H1 (cell line): ENCODE measurements around the gene TBKBP1. TPM values are rescaled to one million over a fixed set of nuclear protein-coding genes. Genes with fewer than 3 reads are reported as not detected.

Experiments
- CTCF ChIA-PET: fragments of 300-600 bp; sonication (Branson Sonifier 250); formaldehyde crosslinking; loops from one replicate; lab custom pipeline; 2021; ENCODE audit not compliant: partially characterized antibody; lab: Charles Lee
- POLR2A ChIA-PET: fragments of 300-600 bp; sonication (Branson Sonifier 250); formaldehyde crosslinking; loops from one replicate; lab custom pipeline; 2021; ENCODE audit warnings: inconsistent platforms; ENCODE audit not compliant: partially characterized antibody; lab: Charles Lee
- DNase-seq, 2 experiments: peaks; one replicate each; pipeline versions ENCODE4 v3.0.0 to v3.0.0-alpha.2; 2010 to 2022; ENCODE audit warnings: low spot score in 2 of 2, low read depth in 1 of 2, mixed read lengths in 1 of 2
- FAIRE-seq: peaks from 2 replicates; lab custom pipeline; 2011; peaks lifted over from hg19 to GRCh38; lab: Jason Lieb, UNC
- H2AFZ ChIP-seq: 2 replicates; pipeline ENCODE4 v1.8.1; 2012; ENCODE audit warnings: low read length, inconsistent platforms
- H2AK5ac ChIP-seq: 2 replicates; pipeline ENCODE4 v1.6.1; 2013; ENCODE audit warnings: low read depth, low read length
- H2BK120ac ChIP-seq: replicated peaks from 2 replicates; pipeline ENCODE3; 2013; ENCODE audit warnings: low read depth, low read length, inconsistent platforms
- H2BK12ac ChIP-seq: 2 replicates; pipeline ENCODE4 v1.6.1; 2013; ENCODE audit warnings: low read depth, low read length
- H2BK15ac ChIP-seq: 2 replicates; pipeline ENCODE4 v1.6.1; 2013; ENCODE audit warnings: low read length
- H2BK20ac ChIP-seq: 2 replicates; pipeline ENCODE4 v1.6.1; 2013; ENCODE audit warnings: low read length
- H2BK5ac ChIP-seq: 2 replicates; pipeline ENCODE4 v1.6.1; 2013; ENCODE audit warnings: low read depth, low read length
- H3K14ac ChIP-seq: 2 replicates; pipeline ENCODE4 v1.6.1; 2013; ENCODE audit warnings: inconsistent platforms; ENCODE audit not compliant: insufficient read length
- H3K18ac ChIP-seq: 2 replicates; pipeline ENCODE4 v1.6.1; 2013; ENCODE audit warnings: low read length; ENCODE audit errors: extremely low read depth
- H3K23ac ChIP-seq: 2 replicates; pipeline ENCODE4 v1.6.1; 2013; ENCODE audit warnings: inconsistent platforms; ENCODE audit not compliant: insufficient read length
- H3K23me2 ChIP-seq: 2 replicates; pipeline ENCODE4 v1.6.1; 2013; ENCODE audit warnings: low read depth, low read length
- H3K27ac ChIP-seq: 2 replicates; pipeline ENCODE4 v1.6.1; 2011; ENCODE audit warnings: low read depth, low read length, inconsistent platforms
- H3K27me3 ChIP-seq, 4 experiments: replicated peaks in 1 of 4; 1 replicate in 1 of 4; 2 replicates in 3 of 4; pipeline versions ENCODE4 v1.6.1 to v1.8.1; 2011 to 2013; ENCODE audit warnings: low read length in 3 of 4, mild to moderate bottlenecking in 3 of 4, inconsistent platforms in 2 of 4, mixed read lengths in 2 of 4, moderate library complexity in 1 of 4; ENCODE audit not compliant: control insufficient read depth in 3 of 4, insufficient read depth in 3 of 4; ENCODE audit errors: extremely low read depth in 1 of 4
- H3K36me3 ChIP-seq, 4 experiments: 2 replicates each; pipeline versions ENCODE4 v1.6.1 to v1.8.1; 2011 to 2013; ENCODE audit warnings: mild to moderate bottlenecking in 4 of 4, low read length in 3 of 4, moderate library complexity in 2 of 4, control low read depth in 1 of 4, inconsistent platforms in 1 of 4; ENCODE audit not compliant: insufficient read depth in 4 of 4, control insufficient read depth in 2 of 4
- H3K4ac ChIP-seq: replicated peaks from 2 replicates; pipeline ENCODE3; 2013; ENCODE audit warnings: low read length, low read depth, mixed read lengths, inconsistent platforms; ENCODE audit not compliant: insufficient read length
- H3K4me1 ChIP-seq, 4 experiments: replicated peaks in 1 of 4; 1 replicate in 1 of 4; 2 replicates in 3 of 4; pipeline versions ENCODE4 v1.6.1 to v1.8.1; 2011 to 2013; ENCODE audit warnings: low read length in 3 of 4, inconsistent platforms in 2 of 4, mixed read lengths in 1 of 4; ENCODE audit not compliant: insufficient read depth in 4 of 4, control insufficient read depth in 3 of 4
- H3K4me2 ChIP-seq, 2 experiments: 2 replicates each; pipeline versions ENCODE4 v1.6.1 to v1.8.1; 2011 to 2013; ENCODE audit warnings: low read depth in 2 of 2, low read length in 2 of 2, control low read depth in 1 of 2, inconsistent platforms in 1 of 2, mild to moderate bottlenecking in 1 of 2; ENCODE audit not compliant: insufficient read depth in 1 of 2
- H3K4me3 ChIP-seq, 4 experiments: fragments of 200-600, 300-600 bp in 1 of 4; sonication (generic), shearing (Covaris generic), sonication (Bioruptor Twin) in 1 of 4; 2 replicates each; pipeline versions ENCODE4 v1.5.1 to v1.8.1; 2011 to 2016; ENCODE audit warnings: low read length in 4 of 4, low read depth in 3 of 4, control low read depth in 2 of 4, inconsistent platforms in 2 of 4, mild to moderate bottlenecking in 2 of 4, mixed read lengths in 1 of 4, moderate library complexity in 1 of 4; ENCODE audit not compliant: insufficient read depth in 2 of 4; ENCODE audit errors: extremely low read depth in 1 of 4
- H3K56ac ChIP-seq: replicated peaks from 2 replicates; pipeline ENCODE3; 2013; ENCODE audit warnings: low read depth, mild to moderate bottlenecking, mixed read lengths, low read length, inconsistent platforms; ENCODE audit not compliant: insufficient read length
- H3K79me1 ChIP-seq: 2 replicates; pipeline ENCODE4 v1.6.1; 2013; ENCODE audit warnings: low read depth, low read length, control low read depth
- H3K79me2 ChIP-seq, 2 experiments: 2 replicates each; pipeline versions ENCODE4 v1.6.1 to v1.8.1; 2012 to 2013; ENCODE audit warnings: low read length in 2 of 2, mild to moderate bottlenecking in 2 of 2, inconsistent platforms in 1 of 2; ENCODE audit not compliant: insufficient read depth in 2 of 2, control insufficient read depth in 1 of 2
- H3K9ac ChIP-seq, 4 experiments: replicated peaks in 1 of 4; 1 replicate in 1 of 4; 2 replicates in 3 of 4; pipeline versions ENCODE4 v1.6.1 to v1.8.1; 2011 to 2013; ENCODE audit warnings: low read depth in 3 of 4, low read length in 3 of 4, control low read depth in 2 of 4, mild to moderate bottlenecking in 2 of 4, moderate library complexity in 2 of 4, inconsistent platforms in 1 of 4; ENCODE audit errors: extremely low read depth in 1 of 4
- H3K9me3 ChIP-seq, 2 experiments: 2 replicates each; pipeline versions ENCODE4 v1.6.1 to v1.8.1; 2012 to 2013; ENCODE audit warnings: mild to moderate bottlenecking in 2 of 2, moderate library complexity in 2 of 2, control low read depth in 1 of 2, inconsistent platforms in 1 of 2, low read depth in 1 of 2, low read length in 1 of 2, mixed read lengths in 1 of 2; ENCODE audit not compliant: insufficient read depth in 2 of 2
- H4K20me1 ChIP-seq, 2 experiments: replicated peaks in 1 of 2; 2 replicates each; pipeline versions ENCODE3 to v1.8.1; 2011 to 2013; ENCODE audit warnings: inconsistent platforms in 2 of 2, low read length in 2 of 2, mild to moderate bottlenecking in 1 of 2; ENCODE audit not compliant: insufficient read depth in 2 of 2, control insufficient read depth in 1 of 2
- H4K5ac ChIP-seq: 2 replicates; pipeline ENCODE4 v1.6.1; 2013; ENCODE audit warnings: low read length, low read depth, mixed read lengths, inconsistent platforms; ENCODE audit not compliant: insufficient read length
- H4K8ac ChIP-seq: 2 replicates; pipeline ENCODE4 v1.8.0; 2013; ENCODE audit warnings: mild to moderate bottlenecking, moderate library complexity, low read length, inconsistent platforms; ENCODE audit not compliant: insufficient read depth; ENCODE audit errors: extremely low read depth
- H4K91ac ChIP-seq: replicated peaks from 2 replicates; pipeline ENCODE3; 2013; ENCODE audit warnings: low read length, mixed read lengths, inconsistent platforms; ENCODE audit not compliant: insufficient read length
- EGR1 ChIP-seq: IDR thresholded peaks from 2 replicates; pipeline ENCODE4 v1.6.1; 2011; ENCODE audit warnings: low read depth, low read length, borderline replicate concordance
- TAF1 ChIP-seq: IDR thresholded peaks from 2 replicates; pipeline ENCODE4 v1.6.1; 2011; ENCODE audit warnings: mild to moderate bottlenecking, low read depth, low read length
- TEAD4 ChIP-seq: IDR thresholded peaks from 2 replicates; pipeline ENCODE4 v1.6.1; 2012; ENCODE audit warnings: low read depth, low read length, inconsistent platforms, mixed read lengths
- ZNF274 ChIP-seq: IDR thresholded peaks from 2 replicates; pipeline ENCODE4 v1.7.0; 2012; ENCODE audit warnings: low read length, borderline replicate concordance; ENCODE audit errors: extremely low read depth
- WGBS, 2 experiments: shearing (Covaris generic) in 1 of 2; methylation state at CpG; one replicate each; pipeline versions ENCODE4 v1.1.6 to v1.1.7; 2013 to 2015; ENCODE audit warnings: low lambda C conversion rate in 2 of 2, mixed read lengths in 2 of 2, inconsistent platforms in 1 of 2, low coverage in 1 of 2, missing lambda C conversion rate in 1 of 2; ENCODE audit not compliant: insufficient replicate concordance in 2 of 2, insufficient coverage in 1 of 2, insufficient read length in 1 of 2; ENCODE audit errors: extremely low coverage in 1 of 2, missing lambda C conversion rate in 1 of 2; 5-methylcytosine and 5-hydroxymethylcytosine counted together
- polyA plus RNA-seq, 7 experiments: library from polyadenylated mRNA; depleted of rRNA in 3 of 7; stranded (reverse) in 5 of 7; unstranded in 2 of 7; fragments of >200 nt in 5 of 7; fragments of 200-250 nt in 2 of 7; gene quantifications; 1 replicate in 5 of 7; 2 replicates in 1 of 7; 4 replicates in 1 of 7; pipeline versions ENCODE4 v1.2.1 to v1.2.3, GENCODE V29; 2011 to 2013; ENCODE audit warnings: missing spikeins in 2 of 7, mixed read lengths in 2 of 7
- total RNA-seq: library from RNA; stranded (reverse); fragmentation: NEBNext Ultra II Directional; extraction: Animal tissue kit (Norgen Biotek cat#: 25700); gene quantifications from 2 replicates; pipeline ENCODE4 v1.2.1, GENCODE V29; 2021

Gene TBKBP1
- total and polyA plus RNA-seq, 2 of the 8 experiments (the other 6 are each of a cell fraction or from before 2014, with no cell fraction given) = 6.3 to 15.1 TPM

DNA sequence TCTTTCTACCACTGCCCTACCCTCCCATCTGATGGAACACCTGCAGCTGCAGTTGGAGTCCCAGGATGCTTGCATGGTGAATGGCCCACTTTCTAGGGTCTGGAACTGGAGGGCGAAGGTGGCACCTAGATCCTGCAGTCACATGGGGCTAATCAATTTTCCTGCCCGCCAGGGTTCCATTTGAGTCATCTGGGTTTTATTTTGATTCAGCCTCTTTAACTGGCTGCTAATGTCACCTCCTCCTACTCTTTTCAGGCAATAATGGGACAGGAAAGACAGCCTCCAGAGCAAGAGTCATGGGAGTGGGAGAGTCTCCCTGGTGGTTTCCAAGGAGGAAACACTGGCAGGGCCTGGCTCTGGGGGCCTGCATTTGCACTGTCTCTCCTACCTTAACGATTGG, 3.8 kb upstream of the TBKBP1 start:
- Histone ChIP-seq H3K9me3 (no peaks in the 10 kb centered on the region), H3K4me3 (no peak overlapping the region), H2AK5ac (no peak overlapping the region), H4K91ac (no peak overlapping the region), H2BK120ac (no peak overlapping the region), H3K9ac (no peak overlapping the region), H3K79me2 (no peaks in the 10 kb centered on the region; a peak in 1 of 4 replicates), H3K27ac (no peak overlapping the region), H2BK20ac (no peak overlapping the region), H3K14ac (no peak overlapping the region), H3K56ac (no peak overlapping the region), H2BK12ac (no peak overlapping the region), H3K18ac (no peak overlapping the region), H3K27me3 (no peaks in the 10 kb centered on the region), H3K79me1 (no peaks in the 10 kb centered on the region), H2BK5ac (no peak overlapping the region), H3K4me2 (no peak overlapping the region), H4K5ac (no peak overlapping the region), H4K20me1 (no peaks in the 10 kb centered on the region), H3K4ac (no peak overlapping the region), H3K4me1 (peaks cover 17 to 22% (median 19%) of the 10 kb centered on the region in 4 experiments), H2BK15ac (no peak overlapping the region), H4K8ac (no peak overlapping the region), H3K23me2 (peaks cover 8% of the 10 kb centered on the region), H3K36me3 (peaks cover 0 to 8% (median 0%) of the 10 kb centered on the region in 4 experiments; a peak in 2 of 8 replicates), H2AFZ (no peak overlapping the region), H3K23ac (no peak overlapping the region)
- ChIA-PET CTCF (interaction anchor here (4.5 kb wide), 1 partner anchor 10 kb away, joined by 36 read pairs; no protein-coding TSS in a partner anchor), POLR2A (interaction anchor here (1.2 to 41.8 kb wide), 2 partner anchors 18 to 24 kb away, joined by 4 to 1575 read pairs; partner anchors contain the start of gene KPNB1)
- FAIRE-seq (no peak), DNase-seq (no peak)
- 89% methylated on average over 3 of the region's 3 CpGs; no CpG with 5 or more reads in 1 of the 2 experiments for WGBS, 2 experiments
- TF ChIP-seq EGR1 (no peak), TEAD4 (no peak), TAF1 (no peak), ZNF274 (no peak)
